ENCODE measurements around the gene TTC22.

TTC22 gene

DNA sequence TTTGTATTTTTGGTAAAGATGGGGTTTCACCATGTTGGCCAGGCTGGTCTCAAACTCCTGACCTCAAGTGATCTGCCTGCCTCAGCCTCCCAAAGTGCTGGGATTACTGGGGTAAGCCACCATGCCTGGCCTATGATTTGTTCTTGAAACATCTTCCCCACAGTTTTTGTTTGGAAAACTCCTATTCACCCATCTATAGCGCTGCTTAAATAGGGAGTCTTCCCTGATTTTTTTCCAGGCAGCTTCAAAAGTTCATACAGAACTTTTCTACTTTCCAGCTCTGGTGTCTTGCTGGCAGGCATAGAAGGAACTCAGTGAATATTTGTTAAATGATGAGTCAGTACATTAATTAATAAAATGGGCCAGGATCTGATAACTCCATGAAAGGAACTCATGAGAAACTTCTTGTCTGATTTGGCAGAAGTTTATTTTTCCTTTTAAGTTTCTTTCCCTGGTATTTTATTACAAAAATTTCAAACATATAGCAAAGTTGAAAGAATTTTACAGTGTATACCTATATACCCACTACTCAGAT lies 33.0 kb upstream of the TTC22 start:
- DNase-seq (ENCODE audit: low read depth) = no peak

DNA sequence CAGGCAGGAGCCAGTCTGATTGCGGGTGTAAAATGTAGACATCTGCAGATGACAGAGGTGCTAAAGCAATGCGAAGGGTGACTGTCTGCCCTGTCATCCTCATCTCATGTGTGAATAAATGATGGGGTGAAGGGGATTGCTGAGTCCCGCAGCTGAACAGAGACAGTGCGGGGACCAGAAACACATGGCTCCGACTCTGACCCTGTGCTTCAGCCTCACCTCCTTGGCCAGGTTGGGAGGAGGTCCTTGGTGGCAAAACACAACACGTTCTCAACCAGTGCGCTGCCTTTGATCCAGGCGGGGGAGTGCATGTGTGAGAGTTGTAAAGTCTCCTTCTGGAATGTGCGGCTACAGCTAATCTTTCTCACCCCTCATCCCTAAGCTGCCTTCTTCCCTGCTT lies 32.0 kb upstream of the TTC22 start:
- no peak for DNase-seq (ENCODE audit: low read depth)

DNA sequence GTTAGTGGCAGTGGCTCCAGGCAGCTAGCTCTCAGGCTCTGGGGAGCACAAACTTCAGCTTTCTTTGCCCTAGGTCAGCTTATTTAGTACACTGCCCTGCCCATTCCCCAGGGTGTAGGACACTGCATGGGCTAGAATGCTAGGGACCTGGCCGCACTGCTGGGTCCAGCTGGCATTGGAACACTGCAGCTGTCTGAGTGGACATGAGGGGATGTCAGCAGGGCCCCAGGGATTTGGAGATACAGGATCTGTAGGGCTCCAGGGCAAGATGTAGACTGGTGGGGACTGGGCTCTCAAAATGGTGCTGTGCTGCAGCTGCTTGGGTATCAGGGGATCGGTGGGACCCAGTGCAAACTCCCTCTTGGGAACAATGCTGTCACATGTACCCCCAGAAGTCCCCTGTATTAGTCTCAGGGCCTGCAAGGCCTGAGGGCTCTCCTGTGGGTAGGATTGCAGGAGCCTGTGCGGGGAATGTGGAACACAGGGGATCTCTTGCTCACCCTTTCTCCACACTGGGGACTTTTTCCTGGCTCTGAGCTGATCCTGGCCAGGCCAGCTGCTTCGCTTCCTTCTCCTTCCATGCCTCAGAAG lies 25.2 kb upstream of the TTC22 start:
- no peak for DNase-seq (ENCODE audit: low read depth)

DNA sequence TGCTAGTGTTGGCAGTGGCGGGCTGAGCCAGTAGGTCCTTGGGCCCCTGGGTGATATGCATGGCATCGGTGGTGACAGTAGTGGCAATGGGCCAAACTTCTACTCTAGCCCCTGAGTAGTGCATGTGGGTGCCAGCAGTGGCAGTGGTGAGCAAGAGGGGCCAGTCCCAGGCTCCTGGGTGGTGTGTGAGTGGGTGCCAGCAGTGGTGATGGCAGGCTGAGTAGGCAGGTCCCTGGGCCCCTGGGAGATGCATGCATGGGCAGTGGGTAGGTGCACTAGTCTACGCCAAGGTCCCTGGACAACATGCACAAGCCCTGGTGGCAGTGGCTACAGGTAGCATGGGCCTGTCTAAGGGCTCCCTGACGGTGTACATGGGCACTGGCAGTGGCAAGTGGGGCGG lies 24.6 kb upstream of the TTC22 start:
- no peak for DNase-seq (ENCODE audit: low read depth)

DNA sequence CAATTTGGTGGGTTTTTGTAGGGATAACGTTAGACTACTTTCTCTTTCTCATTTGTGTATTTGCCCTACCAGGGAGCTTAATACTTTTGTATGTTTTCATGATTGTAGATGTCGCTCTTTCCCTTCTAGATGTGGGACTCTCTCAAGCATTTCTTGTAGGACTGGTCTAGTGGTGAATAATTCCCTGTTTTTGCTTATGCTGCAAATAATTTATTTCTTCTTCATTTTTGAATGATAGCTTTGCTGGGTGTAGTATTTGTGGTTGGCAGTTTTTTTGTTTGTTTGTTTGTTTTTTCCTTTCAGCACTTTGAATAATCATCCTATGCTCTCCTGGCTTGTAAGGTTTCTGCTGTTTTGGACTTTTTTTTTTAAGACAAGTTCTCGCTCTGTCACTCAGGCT lies 22.5 kb upstream of the TTC22 start:
- DNase-seq (ENCODE audit: low read depth) = no peak

DNA sequence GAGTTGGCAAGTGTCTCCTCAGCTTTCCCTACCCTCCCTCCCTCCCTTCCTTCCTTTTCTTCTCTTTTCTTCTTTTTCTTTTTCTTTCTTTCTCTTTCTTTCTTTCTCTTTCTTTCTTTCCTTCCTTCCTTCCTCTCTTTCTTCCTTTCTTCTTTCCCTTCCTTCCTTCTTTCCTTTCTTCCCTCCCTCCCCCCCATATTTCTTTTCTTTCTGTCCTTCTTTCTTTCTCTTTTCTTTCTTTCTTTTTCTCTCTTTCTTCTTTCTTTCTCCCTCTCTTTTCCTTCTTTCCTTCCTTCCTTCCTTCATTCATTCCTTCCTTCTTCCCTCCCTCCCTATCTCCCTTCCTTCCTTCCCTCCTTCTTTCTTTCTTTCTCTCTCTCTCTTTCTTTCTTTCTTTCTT lies 18.6 kb upstream of the TTC22 start:
- no peak for DNase-seq (ENCODE audit: low read depth)

DNA sequence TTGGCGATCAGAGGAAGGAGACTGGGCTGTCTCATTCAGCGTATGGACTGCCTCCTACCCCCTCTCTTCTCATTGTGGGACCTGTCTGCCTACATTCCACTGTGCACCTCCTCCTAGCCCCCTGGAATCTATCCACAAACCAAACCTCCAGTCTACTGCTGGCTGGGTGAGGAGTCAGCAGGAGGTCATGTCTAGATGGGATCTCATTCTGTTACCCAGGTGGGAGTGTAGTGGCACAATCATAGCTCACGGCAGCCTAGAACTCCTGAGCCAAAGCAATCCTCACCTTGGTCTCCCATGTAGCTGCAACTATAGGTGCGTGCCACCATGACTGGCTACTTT lies 18.0 kb upstream of the TTC22 start:
- DNase-seq (ENCODE audit: low read depth) = no peak

DNA sequence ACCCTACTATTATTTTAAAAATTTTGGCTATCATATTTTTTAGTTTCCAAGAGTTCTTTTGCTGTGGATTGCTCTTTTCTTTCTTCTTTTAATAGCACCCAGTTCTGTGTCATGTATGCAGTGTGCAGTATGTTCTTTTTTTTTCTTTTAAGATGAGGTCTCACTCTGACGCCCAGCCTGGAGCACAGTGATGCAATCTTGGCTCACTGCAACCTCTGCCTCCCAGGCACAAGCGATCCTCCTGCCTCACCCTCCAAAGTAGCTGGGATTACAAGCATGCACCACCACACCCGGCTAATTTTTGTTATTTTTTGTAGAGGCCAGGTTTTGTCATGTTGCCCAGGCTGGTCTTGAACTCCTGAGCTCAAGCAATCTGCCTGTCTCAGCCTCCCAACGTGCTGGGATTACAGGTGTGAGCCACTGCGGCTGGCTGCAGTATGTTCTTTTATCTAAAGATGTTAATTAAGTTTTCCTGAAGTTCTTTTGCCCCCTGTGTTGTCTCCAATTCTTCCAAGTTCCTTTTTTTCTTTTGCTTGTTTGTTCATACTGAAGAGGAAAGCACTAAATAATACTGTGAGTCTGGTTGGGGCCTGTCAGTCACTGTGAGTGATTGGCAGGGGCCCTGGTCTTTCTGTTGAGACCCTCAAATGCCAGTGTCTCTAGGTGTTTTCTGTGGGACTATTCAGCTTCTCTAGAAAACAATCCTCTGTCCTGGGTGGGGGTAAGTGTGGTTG lies 17.5 kb upstream of the TTC22 start:
- no peak for DNase-seq (ENCODE audit: low read depth)

DNA sequence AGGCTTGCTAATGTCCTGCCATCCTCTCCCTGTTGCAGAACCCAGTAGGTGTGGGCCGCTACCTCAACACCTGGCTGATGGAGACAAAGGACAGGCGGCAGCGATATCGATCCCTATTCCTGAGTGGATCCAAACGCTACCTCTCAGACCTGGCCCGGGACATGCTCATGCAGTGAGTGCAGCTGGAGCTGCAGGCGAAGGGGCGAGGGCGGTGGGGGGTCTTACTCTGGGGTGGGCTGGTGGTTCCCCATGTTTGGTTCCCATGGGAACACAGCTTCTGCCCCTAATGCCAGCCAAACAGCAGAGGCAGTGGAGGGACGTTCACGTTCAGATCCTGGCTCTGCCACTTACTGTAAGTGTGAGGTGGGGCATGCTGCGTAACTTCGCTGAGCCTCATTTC lies 15.8 kb upstream of the TTC22 start:
- no peak for DNase-seq (ENCODE audit: low read depth)

DNA sequence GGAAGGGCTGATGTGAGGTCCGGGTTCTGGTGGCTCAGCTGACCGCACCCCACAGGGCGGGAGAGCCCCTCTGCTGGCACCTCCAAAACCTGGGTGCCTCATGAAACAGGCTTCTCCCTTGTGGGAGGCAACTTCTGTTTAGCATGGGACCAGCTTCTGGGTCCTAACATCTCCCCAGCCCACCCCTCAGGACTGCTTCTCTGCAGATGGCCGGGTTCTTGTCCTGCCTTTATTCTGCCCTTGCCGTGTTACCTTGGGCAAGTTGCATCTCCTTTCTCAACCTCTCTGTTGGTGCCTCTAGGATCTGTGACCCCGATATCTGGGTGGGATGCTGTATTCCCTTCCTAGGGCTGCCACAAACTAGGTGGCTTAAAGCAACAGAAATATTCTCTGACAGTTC lies 15.0 kb upstream of the TTC22 start:
- no peak for DNase-seq (ENCODE audit: low read depth)

DNA sequence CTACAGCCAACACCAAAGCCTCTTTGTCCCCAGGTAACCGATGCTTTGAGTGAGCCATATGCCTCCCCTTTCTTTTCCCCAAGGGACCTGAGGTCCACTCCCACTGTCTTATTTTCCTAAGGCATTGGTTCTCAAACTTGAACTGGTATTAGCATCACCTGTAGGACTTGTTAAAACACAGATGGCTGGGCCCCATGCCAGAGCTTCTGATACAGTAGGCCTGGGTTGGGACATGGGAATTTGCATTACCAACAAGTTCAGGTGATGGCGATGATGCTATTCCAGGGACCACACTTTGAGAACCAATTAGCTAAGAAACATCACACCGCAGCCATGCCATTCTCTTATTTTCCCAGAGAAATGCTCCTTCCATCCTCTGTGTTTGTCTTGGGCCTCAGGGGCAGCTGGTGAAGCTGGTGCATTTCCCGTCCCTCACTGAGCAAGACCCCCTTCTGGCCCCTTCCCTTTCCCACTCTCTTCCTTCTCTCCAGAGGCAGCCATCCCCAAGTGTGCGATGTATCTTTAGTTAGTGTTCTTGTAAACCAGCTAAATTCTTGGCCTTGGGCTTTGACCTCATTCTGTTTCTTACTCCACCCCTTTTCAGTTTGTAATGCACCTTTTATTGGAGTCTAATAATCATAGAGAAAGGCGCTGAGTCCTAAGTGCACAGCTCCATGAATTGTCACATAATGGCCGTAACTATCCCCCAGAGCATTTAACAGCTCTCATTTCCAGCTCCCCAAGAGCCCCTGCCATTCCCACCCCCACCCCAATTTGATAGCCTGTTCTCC lies 14.2 kb upstream of the TTC22 start:
- no peak for DNase-seq (ENCODE audit: low read depth)

DNA sequence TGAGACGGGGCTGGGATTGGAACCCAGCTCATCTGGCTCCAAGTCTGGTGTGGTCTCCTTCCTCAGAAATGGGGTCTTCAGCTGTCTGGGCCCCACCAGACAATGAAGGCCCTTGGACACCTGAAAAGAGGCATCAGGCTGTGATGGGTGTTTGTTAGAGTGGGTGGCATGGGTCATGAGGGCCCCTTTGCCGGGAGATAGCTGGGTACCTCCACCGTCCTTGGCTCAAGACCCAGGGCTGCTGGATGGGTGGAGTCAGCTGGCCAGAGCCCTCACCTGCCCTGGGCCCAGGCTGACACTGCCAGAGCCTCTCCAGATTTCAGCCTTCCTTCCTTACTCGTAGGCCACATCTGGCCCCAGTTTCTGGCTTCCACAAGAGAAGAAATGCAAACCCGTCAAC lies 13.4 kb upstream of the TTC22 start:
- DNase-seq (ENCODE audit: low read depth) = no peak

DNA sequence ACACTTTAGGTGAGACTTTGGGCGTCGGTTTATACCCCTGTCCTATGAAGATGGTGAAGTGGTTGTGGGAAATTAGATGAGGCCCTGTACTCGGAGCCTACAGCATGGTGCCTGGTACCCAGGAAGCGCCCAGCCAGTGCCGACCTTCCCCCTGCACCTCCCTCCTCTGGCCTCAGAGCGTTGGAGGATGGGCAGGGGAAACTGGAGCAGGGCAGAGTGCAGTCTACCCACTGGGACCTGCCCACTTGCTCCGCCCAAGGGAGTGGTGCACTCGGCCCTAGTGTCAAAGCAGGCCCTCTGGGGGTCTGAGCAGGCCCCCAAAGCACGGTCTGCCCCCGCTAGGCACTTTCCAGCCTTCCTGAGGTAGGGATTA lies 13.0 kb upstream of the TTC22 start:
- no peak for DNase-seq (ENCODE audit: low read depth)

DNA sequence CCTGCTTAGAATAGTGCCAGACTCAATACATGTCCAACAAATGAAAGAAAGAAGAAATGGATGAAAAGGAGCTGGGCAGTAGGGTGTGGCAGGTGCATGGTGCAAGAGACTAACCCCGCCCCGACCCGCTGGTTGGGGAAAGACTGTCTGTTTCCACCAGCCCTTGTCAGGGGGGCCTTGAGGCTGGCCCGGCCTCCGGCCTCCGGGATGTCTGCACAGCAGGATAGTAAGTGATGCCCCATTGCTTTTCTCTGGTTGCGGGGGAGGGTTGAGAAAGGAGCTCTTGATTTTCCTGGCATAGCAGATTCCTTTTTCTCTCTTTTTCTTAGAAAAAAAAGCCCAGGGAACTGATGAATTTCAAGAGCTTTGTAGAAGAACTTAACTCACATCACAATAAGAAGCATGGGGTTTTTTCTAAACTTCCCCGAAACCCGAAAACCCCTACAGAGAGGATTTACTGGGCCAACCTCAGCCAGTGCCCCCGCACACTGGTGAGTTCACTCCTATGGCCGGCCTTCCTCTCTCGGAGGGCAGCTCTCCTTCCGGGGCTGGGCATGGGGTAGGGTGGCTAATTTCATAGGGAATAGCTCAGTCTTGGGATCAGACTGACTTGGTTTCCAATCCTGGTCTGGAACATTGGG lies 12.5 kb upstream of the TTC22 start:
- DNase-seq (ENCODE audit: low read depth) = no peak

DNA sequence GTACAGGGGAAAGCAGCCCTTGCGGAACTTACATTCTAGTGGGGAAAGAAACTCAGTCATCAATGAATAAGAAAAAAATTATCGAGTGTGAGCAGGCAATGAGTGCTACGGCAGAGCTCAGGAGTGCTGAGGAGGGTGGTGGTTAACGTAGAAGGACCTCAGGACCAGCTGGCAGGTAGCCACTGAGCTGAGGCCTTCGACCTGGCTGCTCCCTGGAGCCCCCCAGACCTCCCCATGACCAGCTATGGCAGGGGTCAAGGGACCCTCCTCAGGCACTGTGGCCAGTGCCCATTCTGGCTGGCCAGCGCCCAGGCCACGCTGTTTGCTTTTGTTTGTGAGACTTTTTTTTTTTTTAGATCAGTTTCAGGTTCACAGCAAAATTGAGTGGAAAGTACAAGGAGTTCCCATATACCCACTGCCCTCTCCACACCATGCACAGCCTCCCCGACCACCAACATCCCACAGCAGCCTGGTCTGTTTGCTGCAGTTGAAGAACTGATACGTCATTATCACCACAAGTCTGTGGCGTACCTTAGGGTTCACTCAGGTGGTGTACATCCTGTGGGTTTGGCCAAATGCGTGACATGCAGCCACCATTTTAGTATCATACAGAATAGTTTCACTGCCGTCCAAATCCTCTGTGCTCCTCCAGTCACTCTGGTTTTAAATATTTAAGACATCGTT lies 11.8 kb upstream of the TTC22 start:
- DNase-seq (ENCODE audit: low read depth) = no peak

DNA sequence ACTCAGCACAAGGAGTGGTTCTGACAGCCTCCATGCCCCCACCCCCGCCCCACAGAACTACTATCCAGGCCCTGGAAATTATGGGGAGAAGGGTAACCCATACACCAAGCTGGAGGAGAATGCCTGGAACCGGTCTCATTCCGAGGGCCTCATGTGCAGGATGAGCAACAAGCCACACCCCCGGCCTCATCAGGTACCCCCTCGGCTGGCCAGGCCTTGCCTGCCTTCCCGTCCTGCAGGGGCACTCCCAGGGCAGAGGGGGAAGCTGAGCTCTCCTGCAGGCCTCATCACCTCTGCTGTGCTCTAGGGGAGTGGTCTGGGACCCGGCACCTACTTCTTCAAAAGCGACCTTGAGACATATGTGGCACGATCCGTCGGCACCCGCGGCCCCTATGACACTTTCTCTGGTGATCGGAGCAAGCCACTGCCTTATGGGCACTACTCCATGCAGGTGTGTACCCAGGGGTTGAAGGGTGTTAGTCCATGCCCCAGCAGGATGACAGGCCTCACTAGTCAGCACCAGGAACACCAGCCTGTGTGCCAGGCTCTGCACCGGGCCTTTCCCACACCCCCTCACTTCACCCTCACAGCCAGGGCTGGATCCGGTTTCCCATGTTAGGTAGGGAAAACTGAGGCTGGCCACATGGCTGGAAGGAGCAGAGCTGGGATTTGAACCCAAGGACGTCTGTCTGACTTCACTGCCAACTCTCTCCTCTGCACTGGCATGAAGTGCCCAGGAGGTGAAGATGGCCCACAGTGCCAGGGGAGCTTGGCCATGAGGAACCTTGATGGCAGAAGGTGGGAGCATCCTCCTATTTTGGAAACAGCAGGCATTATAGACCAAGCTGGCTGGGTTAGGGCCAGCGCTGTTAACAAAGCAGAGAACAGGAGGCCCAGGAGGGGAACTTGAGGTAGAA lies 10.9 kb upstream of the TTC22 start:
- DNase-seq (ENCODE audit: low read depth) = no peak

DNA sequence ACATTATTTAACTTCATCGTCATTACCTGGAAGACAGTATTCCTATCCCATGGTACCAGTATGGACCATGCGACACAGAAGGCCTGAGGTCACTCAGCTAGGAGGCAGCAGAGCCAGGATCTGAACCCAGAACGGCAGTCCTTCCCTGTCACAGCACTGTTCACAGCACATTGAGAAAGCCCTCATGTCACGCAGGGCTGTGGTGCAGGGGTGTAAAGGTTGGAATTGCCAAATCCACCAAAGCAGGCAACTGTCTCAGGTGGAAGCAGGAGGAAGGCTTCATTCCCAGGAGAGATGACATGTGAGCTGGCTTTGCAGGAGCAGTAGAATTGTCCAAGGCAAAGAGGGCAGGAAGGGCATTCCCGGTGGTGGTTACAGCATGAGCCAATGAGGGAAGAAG lies 9.9 kb upstream of the TTC22 start:
- DNase-seq (ENCODE audit: low read depth) = no peak

DNA sequence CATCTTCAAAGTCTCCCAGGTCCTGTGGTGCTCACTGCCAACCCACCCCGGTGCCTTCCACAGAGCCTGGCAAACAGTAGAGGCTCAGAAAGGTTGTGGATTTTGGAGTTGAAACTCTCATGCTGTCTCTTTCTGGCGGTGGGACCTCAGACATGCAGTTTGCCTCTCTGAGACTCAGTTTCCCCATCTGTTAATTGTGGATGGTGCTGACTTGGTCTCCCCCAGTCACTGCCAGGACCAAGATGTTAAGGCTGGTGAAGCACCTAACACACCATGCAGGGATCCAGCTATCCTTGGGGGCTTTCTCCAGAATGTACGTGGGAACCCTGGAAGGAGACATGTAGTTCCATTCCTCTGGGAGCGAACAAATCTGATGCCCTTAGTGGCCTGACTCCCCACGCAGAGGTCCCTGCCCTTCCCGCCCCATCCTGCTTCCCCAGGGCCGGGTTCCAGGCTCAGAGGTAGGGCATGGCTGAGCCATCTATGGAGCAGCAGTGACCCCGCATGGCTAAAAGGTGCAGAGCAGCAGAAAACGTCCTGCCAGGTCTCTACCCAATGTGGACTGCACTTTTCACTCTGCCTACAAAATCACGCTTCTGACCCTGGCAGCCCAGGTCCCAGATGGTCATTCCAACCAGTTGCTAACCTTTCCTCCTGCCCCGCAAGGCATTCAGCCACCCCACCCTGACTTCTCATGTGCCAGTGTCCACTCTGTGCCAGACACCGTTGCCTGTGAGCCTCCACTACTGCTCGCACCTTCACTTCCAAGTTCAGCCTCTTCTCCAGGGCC lies 9.2 kb upstream of the TTC22 start:
- DNase-seq (ENCODE audit: low read depth) = peak; percentile 27

DNA sequence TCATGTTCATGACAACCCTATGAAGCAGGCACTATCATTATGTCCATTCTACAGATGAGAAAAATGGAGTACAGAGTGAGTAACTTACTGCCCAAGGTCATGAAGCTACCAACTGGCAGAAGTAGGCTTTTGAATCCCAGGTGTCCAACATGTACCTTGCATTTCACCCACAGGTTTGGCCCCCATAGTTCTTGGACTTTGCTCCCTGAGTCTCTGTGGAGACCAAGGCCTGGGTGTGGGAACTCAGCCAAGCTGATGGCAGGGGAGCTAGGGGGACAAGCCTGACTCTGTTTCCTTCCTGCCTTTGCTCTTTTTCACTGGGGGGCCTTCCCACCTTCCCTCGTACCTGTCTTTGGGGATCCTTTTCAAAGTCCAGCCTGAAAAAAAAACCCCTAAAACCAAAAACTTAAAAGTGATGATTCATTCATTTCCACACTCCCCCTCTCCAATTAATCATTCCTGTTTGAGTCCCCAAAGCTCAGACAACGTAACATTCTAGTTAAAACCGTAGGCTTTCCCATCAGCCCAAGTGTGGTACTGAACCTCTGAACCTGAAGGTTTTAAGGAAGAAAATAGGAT lies 8.5 kb upstream of the TTC22 start:
- DNase-seq (ENCODE audit: low read depth) = no peak

Measured in stromal cell of bone marrow (primary cell).